Measurements from ENCODE around the gene TLR10. TPM values are rescaled to one million over a fixed set of nuclear protein-coding genes. Genes with fewer than 3 reads are reported as not detected.

Gene TLR10
- total RNA-seq, 1 experiment from 2014 or later = not detected

- POLR2A ChIA-PET (ENCODE audit: low non-redundant PET) = no interaction called here
- Histone ChIP-seq H3K36me3 (ENCODE audit: insufficient read depth, low read length, poor library complexity, severe bottlenecking) (no peaks in the 10 kb centered on the region), H3K27me3 (replicated peaks; ENCODE audit: insufficient read depth, low read depth, low read length, poor library complexity) (no peaks in the 10 kb centered on the region), H3K4me3 (ENCODE audit: low read depth, low read length, poor library complexity, severe bottlenecking) (no peak overlapping the region), H3K9me3 (ENCODE audit: low read depth, low read length, poor library complexity, severe bottlenecking) (no peaks in the 10 kb centered on the region), H3K4me1 (ENCODE audit: insufficient read depth, low read length, poor library complexity, severe bottlenecking) (no peaks in the 10 kb centered on the region), H3K27ac (ENCODE audit: low read depth, low read length, poor library complexity, severe bottlenecking) (no peak overlapping the region)
- CTCF ChIA-PET = no interaction called here
- intact Hi-C loops (cut with micrococcal nuclease; ENCODE audit: unreplicated experiment) = no loop called here
- TF ChIP-seq EZH2 (IDR thresholded peaks at IDR 0.05; ENCODE audit: borderline replicate concordance, low read depth, low read length, poor library complexity, severe bottlenecking) = no peak
- TF ChIP-seq, protein P1, sequence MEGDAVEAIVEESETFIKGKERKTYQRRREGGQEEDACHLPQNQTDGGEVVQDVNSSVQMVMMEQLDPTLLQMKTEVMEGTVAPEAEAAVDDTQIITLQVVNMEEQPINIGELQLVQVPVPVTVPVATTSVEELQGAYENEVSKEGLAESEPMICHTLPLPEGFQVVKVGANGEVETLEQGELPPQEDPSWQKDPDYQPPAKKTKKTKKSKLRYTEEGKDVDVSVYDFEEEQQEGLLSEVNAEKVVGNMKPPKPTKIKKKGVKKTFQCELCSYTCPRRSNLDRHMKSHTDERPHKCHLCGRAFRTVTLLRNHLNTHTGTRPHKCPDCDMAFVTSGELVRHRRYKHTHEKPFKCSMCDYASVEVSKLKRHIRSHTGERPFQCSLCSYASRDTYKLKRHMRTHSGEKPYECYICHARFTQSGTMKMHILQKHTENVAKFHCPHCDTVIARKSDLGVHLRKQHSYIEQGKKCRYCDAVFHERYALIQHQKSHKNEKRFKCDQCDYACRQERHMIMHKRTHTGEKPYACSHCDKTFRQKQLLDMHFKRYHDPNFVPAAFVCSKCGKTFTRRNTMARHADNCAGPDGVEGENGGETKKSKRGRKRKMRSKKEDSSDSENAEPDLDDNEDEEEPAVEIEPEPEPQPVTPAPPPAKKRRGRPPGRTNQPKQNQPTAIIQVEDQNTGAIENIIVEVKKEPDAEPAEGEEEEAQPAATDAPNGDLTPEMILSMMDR (conservative IDR thresholded peaks at IDR 0.05; ENCODE audit: low read depth, low read length) = no peak
- DNase-seq (ENCODE audit: low spot score) = no peak
- no TSS peak for BruUV-seq (replicated peaks)
Observed at GRCh38 chr4:38821739-38822138, 38.9 kb upstream of the TLR10 start.

- no peaks in the 10 kb centered on the region for H3K4me1 ChIP-seq (ENCODE audit: insufficient read depth, low read length, poor library complexity, severe bottlenecking)
- DNase-seq (ENCODE audit: low spot score) = no peak
- no TSS peak for BruUV-seq (replicated peaks)
- no peaks in the 10 kb centered on the region for H3K36me3 ChIP-seq (ENCODE audit: insufficient read depth, low read length, poor library complexity, severe bottlenecking)
- CTCF ChIA-PET = no interaction called here
- H3K4me3 ChIP-seq (ENCODE audit: low read depth, low read length, poor library complexity, severe bottlenecking) = no peak overlapping the region
- H3K27ac ChIP-seq (ENCODE audit: low read depth, low read length, poor library complexity, severe bottlenecking) = no peak overlapping the region
- POLR2A ChIA-PET (ENCODE audit: low non-redundant PET) = no interaction called here
- H3K27me3 ChIP-seq (replicated peaks; ENCODE audit: insufficient read depth, low read depth, low read length, poor library complexity) = no peaks in the 10 kb centered on the region
- H3K9me3 ChIP-seq (ENCODE audit: low read depth, low read length, poor library complexity, severe bottlenecking) = no peaks in the 10 kb centered on the region
- TF ChIP-seq, protein P1 (conservative IDR thresholded peaks at IDR 0.05; ENCODE audit: low read depth, low read length) = no peak
- no peak for TF ChIP-seq EZH2 (IDR thresholded peaks at IDR 0.05; ENCODE audit: borderline replicate concordance, low read depth, low read length, poor library complexity, severe bottlenecking)
- intact Hi-C loops (cut with micrococcal nuclease; ENCODE audit: unreplicated experiment) = no loop called here
Observed at GRCh38 chr4:38820329-38821061, 37.7 kb upstream of the TLR10 start.

DNA sequence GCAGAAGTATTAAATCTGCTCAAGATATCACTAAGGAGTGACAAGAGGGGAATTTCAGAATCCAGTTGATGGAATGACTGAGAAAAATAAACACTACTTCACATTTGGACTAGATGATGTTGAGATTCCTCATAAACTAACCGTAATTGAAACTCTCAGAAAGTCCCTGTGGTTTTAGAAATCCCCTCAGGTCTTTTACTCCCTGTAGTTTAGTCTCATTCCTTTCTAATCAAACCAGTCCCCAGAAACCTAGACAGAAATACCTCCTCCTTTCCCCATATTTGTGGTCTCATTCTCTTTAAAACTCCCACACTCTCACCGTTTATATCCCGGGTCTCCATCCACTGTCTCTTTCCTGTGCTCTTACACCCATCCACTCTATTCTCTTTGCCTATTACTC is 36.8 kb upstream of the TLR10 start:
- no peaks in the 10 kb centered on the region for H3K36me3 ChIP-seq (ENCODE audit: insufficient read depth, low read length, poor library complexity, severe bottlenecking)
- TF ChIP-seq, protein P1 (conservative IDR thresholded peaks at IDR 0.05; ENCODE audit: low read depth, low read length) = no peak
- no peak for TF ChIP-seq EZH2 (IDR thresholded peaks at IDR 0.05; ENCODE audit: borderline replicate concordance, low read depth, low read length, poor library complexity, severe bottlenecking)
- no peak for DNase-seq (ENCODE audit: low spot score)
- no peak overlapping the region for H3K27ac ChIP-seq (ENCODE audit: low read depth, low read length, poor library complexity, severe bottlenecking)
- intact Hi-C loops (cut with micrococcal nuclease; ENCODE audit: unreplicated experiment) = no loop called here
- no TSS peak for BruUV-seq (replicated peaks)
- ChIA-PET POLR2A (ENCODE audit: low non-redundant PET) (no interaction called here), CTCF (no interaction called here)
- H3K4me1 ChIP-seq (ENCODE audit: insufficient read depth, low read length, poor library complexity, severe bottlenecking) = no peaks in the 10 kb centered on the region
- no peaks in the 10 kb centered on the region for H3K9me3 ChIP-seq (ENCODE audit: low read depth, low read length, poor library complexity, severe bottlenecking)
- H3K27me3 ChIP-seq (replicated peaks; ENCODE audit: insufficient read depth, low read depth, low read length, poor library complexity) = no peaks in the 10 kb centered on the region
- no peak overlapping the region for H3K4me3 ChIP-seq (ENCODE audit: low read depth, low read length, poor library complexity, severe bottlenecking)
